PC-9 (cell line): ENCODE measurements around the gene MAP4K4. TPM values are rescaled to one million over a fixed set of nuclear protein-coding genes. Genes with fewer than 3 reads are reported as not detected.

Experiments
- BruUV-seq: library from RNA; stranded (reverse); fragments of 400-500 nt; replicated peaks from 2 replicates; lab custom pipeline; 2021; lab: Mats Ljungman, UMichigan
- CTCF ChIA-PET: fragments of 300-600 bp; sonication (Branson Sonifier 250); formaldehyde crosslinking; loops from one replicate; lab custom pipeline; 2022; ENCODE audit warnings: antibody characterized with exemption; lab: Charles Lee
- POLR2A ChIA-PET: fragments of 300-600 bp; sonication (Branson Sonifier 250); formaldehyde crosslinking; loops from one replicate; lab custom pipeline; 2022; ENCODE audit warnings: antibody characterized with exemption; ENCODE audit not compliant: unreplicated experiment; lab: Charles Lee
- DNase-seq, 2 experiments: peaks; one replicate each; pipeline versions ENCODE4 v3.0.0 to v3.0.0-alpha.2; 2015 to 2022; ENCODE audit warnings: mixed read lengths in 1 of 2
- H2AFZ ChIP-seq: fragments of 200-600 bp; sonication (generic); 2 replicates; pipeline ENCODE4 v1.8.1; 2017; ENCODE audit warnings: antibody characterized with exemption
- H3F3A ChIP-seq: fragments of 200-600 bp; sonication (generic); 2 replicates; pipeline ENCODE4 v1.8.1; 2017; ENCODE audit warnings: antibody characterized with exemption, mild to moderate bottlenecking, low read depth; ENCODE audit not compliant: insufficient read depth
- H3K27ac ChIP-seq: fragments of 200-600 bp; sonication (generic); 2 replicates; pipeline ENCODE4 v1.6.1; 2016; ENCODE audit warnings: mixed run types
- H3K27me3 ChIP-seq: fragments of 200-600 bp; sonication (generic); 2 replicates; pipeline ENCODE4 v1.6.1; 2016; ENCODE audit warnings: low read depth, mixed run types; ENCODE audit not compliant: insufficient read depth
- H3K36me3 ChIP-seq: fragments of 200-600 bp; sonication (generic); 2 replicates; pipeline ENCODE4 v1.6.1; 2016; ENCODE audit warnings: low read depth, mixed run types
- H3K4me1 ChIP-seq: fragments of 200-600 bp; sonication (generic); replicated peaks from 2 replicates; pipeline ENCODE4 v1.6.1; 2016; ENCODE audit warnings: mixed run types; ENCODE audit not compliant: insufficient read depth
- H3K4me2 ChIP-seq: fragments of 200-600 bp; sonication (generic); 2 replicates; pipeline ENCODE4 v1.6.1; 2017; ENCODE audit warnings: mixed run types
- H3K4me3 ChIP-seq: fragments of 200-600 bp; sonication (generic); 2 replicates; pipeline ENCODE4 v1.6.1; 2016; ENCODE audit warnings: mixed run types
- H3K79me2 ChIP-seq: fragments of 200-600 bp; sonication (generic); 2 replicates; pipeline ENCODE4 v1.6.1; 2017; ENCODE audit warnings: low read depth, mixed run types
- H3K9me2 ChIP-seq: fragments of 200-600 bp; sonication (generic); 2 replicates; pipeline ENCODE4 v1.8.1; 2017; ENCODE audit warnings: mild to moderate bottlenecking; ENCODE audit not compliant: insufficient read depth
- H3K9me3 ChIP-seq: fragments of 200-600 bp; sonication (generic); 2 replicates; pipeline ENCODE4 v1.8.1; 2016; ENCODE audit warnings: low read depth; ENCODE audit not compliant: insufficient read depth
- H4K20me1 ChIP-seq: fragments of 200-600 bp; sonication (generic); 2 replicates; pipeline ENCODE4 v1.8.1; 2017; ENCODE audit not compliant: insufficient read depth
- EZH2 ChIP-seq: fragments of 200-600 bp; sonication (generic); IDR thresholded peaks from 2 replicates; pipeline ENCODE4 v1.8.0; 2017; ENCODE audit warnings: antibody characterized with exemption, low read depth
- intact Hi-C: fragments of 100-400 bp; cut with micrococcal nuclease; formaldehyde crosslinking; loops from one replicate; pipeline ENCODE4 v1.10.0; 2022; ENCODE audit not compliant: unreplicated experiment
- total RNA-seq: library from RNA; stranded (reverse); gene quantifications from 2 replicates; pipeline ENCODE4 v1.2.3, GENCODE V29; 2021
- TF ChIP-seq, protein P1 (sequence below): fragments of 200-600 bp; sonication (generic); conservative IDR thresholded peaks from 2 replicates; pipeline ENCODE4 v1.6.1; 2017; ENCODE audit warnings: mixed run types, antibody characterized with exemption, mild to moderate bottlenecking, moderate library complexity

Gene MAP4K4
- total RNA-seq, 1 experiment from 2014 or later: 129 TPM

DNA sequence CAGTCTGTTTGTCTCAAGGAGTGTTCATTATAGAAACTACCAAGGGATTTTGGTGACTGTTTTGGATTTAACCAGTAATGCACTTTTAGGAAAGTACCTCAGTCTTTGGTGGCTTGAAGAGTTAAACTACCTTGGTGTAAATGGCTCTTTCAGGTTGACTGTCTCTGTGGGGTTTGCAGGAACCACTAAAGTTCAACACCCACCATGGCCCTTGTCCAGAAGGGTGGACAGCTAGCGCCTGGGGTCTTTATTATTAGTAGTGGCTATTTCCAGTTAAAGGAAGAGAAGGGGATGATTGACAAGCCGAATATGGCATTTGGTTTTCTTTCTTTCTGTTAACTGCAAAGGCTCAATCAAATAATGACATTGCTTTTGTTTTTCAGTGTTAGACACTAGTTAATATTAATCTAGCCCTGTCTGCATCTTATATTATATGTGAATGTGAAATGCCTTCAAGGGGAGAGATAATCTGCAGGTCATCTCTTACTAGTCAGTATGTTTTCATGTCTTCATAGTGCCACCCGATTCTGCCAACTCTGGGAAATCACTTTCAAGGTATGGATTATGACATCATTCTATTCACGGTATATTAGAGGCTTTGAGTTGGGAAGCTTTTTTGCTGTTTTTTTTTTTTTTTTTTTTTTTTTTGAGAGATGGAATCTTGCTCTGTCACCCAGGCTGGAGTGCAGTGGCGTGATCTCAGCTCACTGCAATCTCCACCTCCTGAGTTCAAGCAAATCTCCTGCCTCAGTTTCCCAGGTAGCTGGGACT lies 56.4 kb downstream of the MAP4K4 start:
- DNase-seq: no peak
- peaks cover 52% of the 10 kb centered on the region for H3K4me1 ChIP-seq
- peaks cover 17% of the 10 kb centered on the region for H4K20me1 ChIP-seq
- no peaks in the 10 kb centered on the region for H3K27me3 ChIP-seq
- peak overlapping the region; percentile 51 for H3K27ac ChIP-seq
- POLR2A ChIA-PET: interaction anchor here (0.6 to 0.7 kb wide), 2 partner anchors 33 to 55 kb away, joined by 3 to 5 read pairs; no protein-coding TSS in a partner anchor
- TF ChIP-seq EZH2: no peak
- TF ChIP-seq, protein P1, sequence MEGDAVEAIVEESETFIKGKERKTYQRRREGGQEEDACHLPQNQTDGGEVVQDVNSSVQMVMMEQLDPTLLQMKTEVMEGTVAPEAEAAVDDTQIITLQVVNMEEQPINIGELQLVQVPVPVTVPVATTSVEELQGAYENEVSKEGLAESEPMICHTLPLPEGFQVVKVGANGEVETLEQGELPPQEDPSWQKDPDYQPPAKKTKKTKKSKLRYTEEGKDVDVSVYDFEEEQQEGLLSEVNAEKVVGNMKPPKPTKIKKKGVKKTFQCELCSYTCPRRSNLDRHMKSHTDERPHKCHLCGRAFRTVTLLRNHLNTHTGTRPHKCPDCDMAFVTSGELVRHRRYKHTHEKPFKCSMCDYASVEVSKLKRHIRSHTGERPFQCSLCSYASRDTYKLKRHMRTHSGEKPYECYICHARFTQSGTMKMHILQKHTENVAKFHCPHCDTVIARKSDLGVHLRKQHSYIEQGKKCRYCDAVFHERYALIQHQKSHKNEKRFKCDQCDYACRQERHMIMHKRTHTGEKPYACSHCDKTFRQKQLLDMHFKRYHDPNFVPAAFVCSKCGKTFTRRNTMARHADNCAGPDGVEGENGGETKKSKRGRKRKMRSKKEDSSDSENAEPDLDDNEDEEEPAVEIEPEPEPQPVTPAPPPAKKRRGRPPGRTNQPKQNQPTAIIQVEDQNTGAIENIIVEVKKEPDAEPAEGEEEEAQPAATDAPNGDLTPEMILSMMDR: no peak
- H3K9me2 ChIP-seq: no peaks in the 10 kb centered on the region; the same call in 1 of the 2 replicates
- no peak overlapping the region for H2AFZ ChIP-seq
- H3F3A ChIP-seq: peaks cover 66% of the 10 kb centered on the region
- peak overlapping the region; percentile 23 for H3K4me2 ChIP-seq
- BruUV-seq: no TSS peak
- H3K9me3 ChIP-seq: no peaks in the 10 kb centered on the region
- H3K79me2 ChIP-seq: peaks cover 85% of the 10 kb centered on the region
- CTCF ChIA-PET: no interaction called here
- intact Hi-C loops: no loop called here
- no peaks in the 10 kb centered on the region for H3K36me3 ChIP-seq
- no peak overlapping the region for H3K4me3 ChIP-seq

DNA sequence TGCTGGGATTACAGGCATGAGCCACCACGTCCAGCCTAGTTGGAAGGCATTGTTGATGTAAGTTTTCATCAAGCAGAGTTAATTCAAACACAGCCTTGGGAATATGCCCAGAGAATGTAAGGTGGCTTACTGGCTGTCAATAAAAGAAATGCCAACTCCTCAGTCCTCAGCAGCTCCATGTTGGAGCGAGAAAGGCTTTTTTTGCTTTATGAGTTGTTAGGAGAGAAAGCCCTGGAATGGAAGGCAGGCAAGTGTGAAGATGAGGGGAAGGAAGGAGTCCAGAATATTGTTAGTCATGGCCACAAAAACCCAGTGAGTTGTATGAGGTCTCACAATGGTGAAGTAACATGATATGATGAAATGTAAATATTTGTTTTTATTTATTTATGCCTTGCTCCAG lies 57.1 kb downstream of the MAP4K4 start:
- no peak for TF ChIP-seq EZH2
- TF ChIP-seq, protein P1: no peak
- H3K27ac ChIP-seq: peak overlapping the region; percentile 51
- H4K20me1 ChIP-seq: peaks cover 17% of the 10 kb centered on the region
- BruUV-seq: no TSS peak
- peaks cover 55% of the 10 kb centered on the region for H3K4me1 ChIP-seq
- intact Hi-C loops: no loop called here
- H3K9me3 ChIP-seq: no peaks in the 10 kb centered on the region
- POLR2A ChIA-PET: interaction anchor here (0.6 to 0.7 kb wide), 2 partner anchors 32 to 56 kb away, joined by 3 to 5 read pairs; no protein-coding TSS in a partner anchor
- H3K4me3 ChIP-seq: no peak overlapping the region
- H3K79me2 ChIP-seq: peaks cover 85% of the 10 kb centered on the region
- no peaks in the 10 kb centered on the region; the same call in 1 of the 2 replicates for H3K9me2 ChIP-seq
- peak overlapping the region; percentile 20 for H3K4me2 ChIP-seq
- DNase-seq: peak in 1 of 2 experiments; percentile 68
- H3K36me3 ChIP-seq: no peaks in the 10 kb centered on the region
- no peak overlapping the region for H2AFZ ChIP-seq
- H3K27me3 ChIP-seq: no peaks in the 10 kb centered on the region
- peaks cover 68% of the 10 kb centered on the region for H3F3A ChIP-seq
- CTCF ChIA-PET: interaction anchor here (0.7 kb wide), 1 partner anchor 432 kb away, joined by 4 read pairs; no protein-coding TSS in a partner anchor

DNA sequence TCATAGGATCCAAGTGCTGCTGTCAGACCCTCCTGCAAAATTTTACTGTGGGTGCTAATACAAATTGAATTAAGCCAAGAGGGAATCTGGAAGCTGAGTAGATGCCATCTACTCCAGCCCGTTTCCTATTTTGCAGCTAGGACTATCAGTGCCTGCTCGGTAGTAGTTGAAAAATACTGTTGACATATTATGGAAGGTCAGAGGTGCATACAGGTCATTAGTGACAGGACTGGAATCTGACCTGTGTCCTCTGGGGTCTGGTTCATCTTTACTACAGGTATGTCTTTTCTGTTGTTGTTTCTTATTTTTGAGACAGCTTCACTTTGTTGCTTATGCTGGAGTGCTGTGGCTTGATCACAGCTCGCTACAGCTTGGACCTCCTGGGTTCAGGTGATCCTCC lies 58.8 kb downstream of the MAP4K4 start:
- Histone ChIP-seq H3K79me2 (peaks cover 91% of the 10 kb centered on the region), H3K4me1 (peaks cover 55% of the 10 kb centered on the region), H3K9me2 (no peaks in the 10 kb centered on the region; the same call in 1 of the 2 replicates), H3K4me2 (no peak overlapping the region), H3K36me3 (no peaks in the 10 kb centered on the region), H2AFZ (no peak overlapping the region), H3K27ac (peak overlapping the region; percentile 73; the same call in 1 of the 2 replicates), H3K27me3 (no peaks in the 10 kb centered on the region), H3K4me3 (no peak overlapping the region), H4K20me1 (peaks cover 9% of the 10 kb centered on the region), H3F3A (peaks cover 65% of the 10 kb centered on the region), H3K9me3 (no peaks in the 10 kb centered on the region)
- BruUV-seq: no TSS peak
- intact Hi-C loops: no loop called here
- CTCF ChIA-PET: interaction anchor here (0.7 kb wide), 1 partner anchor 333 kb away, joined by 3 read pairs; no protein-coding TSS in a partner anchor
- TF ChIP-seq EZH2: no peak
- TF ChIP-seq, protein P1: no peak
- no peak for DNase-seq
- POLR2A ChIA-PET: no interaction called here
